ENCODE data around the gene CCDC39.

Gene CCDC39

DNA sequence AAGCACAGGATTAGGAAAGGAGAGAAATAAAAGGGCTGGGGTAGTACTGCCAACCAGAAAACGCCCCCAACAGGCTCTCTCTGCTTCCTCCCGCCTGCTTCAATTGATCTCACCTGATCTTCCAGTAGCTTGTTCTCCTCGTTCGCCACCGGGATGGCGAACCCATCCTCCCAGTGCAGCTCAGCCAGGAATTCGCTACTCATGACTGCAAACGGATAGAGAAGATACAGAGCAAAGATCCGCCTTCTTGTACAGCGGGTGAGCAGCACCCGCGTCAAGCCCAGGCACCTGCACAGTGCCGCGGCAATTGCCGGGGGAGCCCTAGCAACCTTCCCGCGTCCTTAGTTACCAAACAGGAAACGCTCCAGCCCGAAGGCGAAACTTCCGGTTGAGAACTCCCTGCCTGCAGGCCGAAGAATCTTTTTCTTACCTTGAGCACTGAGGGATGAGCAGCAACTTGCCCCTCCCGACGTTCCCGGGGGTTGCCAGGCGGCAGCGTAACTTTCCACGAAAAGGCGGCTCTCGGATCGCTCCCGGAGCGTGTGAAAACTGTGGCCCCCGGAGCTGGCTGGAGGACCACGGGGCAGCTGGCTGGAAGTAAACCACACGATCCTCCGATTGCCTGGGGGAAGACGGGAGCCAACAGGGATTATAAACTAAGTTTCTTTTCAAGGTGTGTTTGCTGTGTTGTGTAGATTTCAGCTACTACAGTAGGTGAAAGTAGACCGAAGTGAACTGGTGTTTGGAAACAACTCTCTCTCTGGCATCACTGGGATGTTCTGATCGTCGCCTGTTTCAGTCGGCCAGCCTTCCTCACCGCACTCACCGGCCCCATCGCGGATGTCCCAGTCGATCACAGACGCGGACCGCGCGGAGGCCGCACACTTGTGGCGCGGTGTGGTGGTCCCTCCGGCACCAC is at the start of gene CCDC39:
Gene CCDC39 (minus strand): TSS at position 312 of the 919 bp plus-strand sequence. CDS start 109 bp downstream, at position 203.
- Histone ChIP-seq H3K4me3 (peak within 1 kb of the TSS; percentile 38; the same call in 1 of the 2 replicates), H4K20me1 (no peaks in the 10 kb centered on the region), H3K4me2 (peak within 1 kb of the TSS; percentile 21), H3K9ac (no peak within 1 kb of the TSS), H3K27me3 (peaks cover 25% of the 10 kb centered on the region), H3K9me3 (peaks cover 12% of the 10 kb centered on the region), H3K4me1 (peaks cover 6% of the 10 kb centered on the region; the same call in 1 of the 2 replicates), H3K27ac (no peak within 1 kb of the TSS), H3K36me3 (no peaks in the 10 kb centered on the region)
- no peak for TF ChIP-seq Cebpa-rat (IDR thresholded peaks at IDR 0.05)

- Histone ChIP-seq H3K9ac (no peak overlapping the region), H3K27me3 (no peaks in the 10 kb centered on the region), H3K9me3 (no peaks in the 10 kb centered on the region), H3K4me3 (no peak overlapping the region), H3K27ac (no peak overlapping the region), H4K20me1 (no peaks in the 10 kb centered on the region), H3K4me2 (no peak overlapping the region), H3K4me1 (no peaks in the 10 kb centered on the region), H3K36me3 (no peaks in the 10 kb centered on the region)
- no peak for TF ChIP-seq Cebpa-rat (IDR thresholded peaks at IDR 0.05)
These were observed 40.7 kb upstream of the CCDC39 start for GRCh38 chr3:180720012-180720411.

- TF ChIP-seq Cebpa-rat (IDR thresholded peaks at IDR 0.05) = no peak
- H3K9ac ChIP-seq = no peak overlapping the region
- no peaks in the 10 kb centered on the region for H3K27me3 ChIP-seq
These were observed 28.6 kb upstream of the CCDC39 start for GRCh38 chr3:180707896-180708295.

DNA sequence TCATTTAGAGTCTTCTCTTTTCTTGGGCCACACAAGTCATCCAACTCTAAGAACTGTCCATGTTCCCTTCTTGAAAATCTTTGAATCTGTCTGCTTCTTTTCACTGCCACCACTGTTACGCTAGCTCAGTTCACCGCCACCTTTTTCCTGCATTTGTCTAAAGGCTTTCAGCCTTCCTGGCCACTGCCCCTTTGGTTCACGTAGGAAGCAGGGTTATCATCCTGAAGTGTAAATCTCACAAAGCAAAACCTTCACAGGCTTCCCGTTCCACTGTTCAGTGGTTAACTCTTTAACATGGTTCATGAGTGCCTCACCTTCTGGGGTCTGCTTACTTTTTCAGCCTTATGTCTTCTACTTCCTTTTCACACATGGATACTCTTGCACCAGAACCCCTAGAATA is 26.3 kb upstream of the CCDC39 start:
- Histone ChIP-seq H3K4me3 (no peak overlapping the region), H3K27ac (no peak overlapping the region), H3K27me3 (no peaks in the 10 kb centered on the region), H3K9ac (no peak overlapping the region), H3K4me2 (no peak overlapping the region), H3K4me1 (no peaks in the 10 kb centered on the region), H3K9me3 (no peaks in the 10 kb centered on the region), H3K36me3 (no peaks in the 10 kb centered on the region), H4K20me1 (no peaks in the 10 kb centered on the region)
- no peak for TF ChIP-seq Cebpa-rat (IDR thresholded peaks at IDR 0.05)

More at GRCh38 chr3:180707896-180708295, 28.6 kb upstream of the CCDC39 start:
- Histone ChIP-seq H3K36me3 (no peaks in the 10 kb centered on the region), H3K4me3 (no peak overlapping the region), H3K9me3 (no peaks in the 10 kb centered on the region), H4K20me1 (no peaks in the 10 kb centered on the region), H3K4me2 (no peak overlapping the region), H3K27ac (no peak overlapping the region), H3K4me1 (no peaks in the 10 kb centered on the region)

- Histone ChIP-seq H3K4me3 (no peak overlapping the region), H3K27me3 (no peaks in the 10 kb centered on the region), H3K9ac (no peak overlapping the region), H3K9me3 (no peaks in the 10 kb centered on the region), H3K27ac (no peak overlapping the region), H4K20me1 (no peaks in the 10 kb centered on the region), H3K36me3 (no peaks in the 10 kb centered on the region), H3K4me1 (no peaks in the 10 kb centered on the region), H3K4me2 (no peak overlapping the region)
- no peak for TF ChIP-seq Cebpa-rat (IDR thresholded peaks at IDR 0.05)
These were observed 25.2 kb upstream of the CCDC39 start for GRCh38 chr3:180704532-180704931.

GRCh38 chr3:180700941-180701340 is 21.7 kb upstream of the CCDC39 start:
- Histone ChIP-seq H3K4me2 (no peak overlapping the region), H3K4me1 (no peaks in the 10 kb centered on the region), H4K20me1 (no peaks in the 10 kb centered on the region), H3K27ac (no peak overlapping the region), H3K27me3 (no peaks in the 10 kb centered on the region), H3K4me3 (no peak overlapping the region), H3K9me3 (no peaks in the 10 kb centered on the region), H3K36me3 (no peaks in the 10 kb centered on the region), H3K9ac (no peak overlapping the region)
- no peak for TF ChIP-seq Cebpa-rat (IDR thresholded peaks at IDR 0.05)

DNA sequence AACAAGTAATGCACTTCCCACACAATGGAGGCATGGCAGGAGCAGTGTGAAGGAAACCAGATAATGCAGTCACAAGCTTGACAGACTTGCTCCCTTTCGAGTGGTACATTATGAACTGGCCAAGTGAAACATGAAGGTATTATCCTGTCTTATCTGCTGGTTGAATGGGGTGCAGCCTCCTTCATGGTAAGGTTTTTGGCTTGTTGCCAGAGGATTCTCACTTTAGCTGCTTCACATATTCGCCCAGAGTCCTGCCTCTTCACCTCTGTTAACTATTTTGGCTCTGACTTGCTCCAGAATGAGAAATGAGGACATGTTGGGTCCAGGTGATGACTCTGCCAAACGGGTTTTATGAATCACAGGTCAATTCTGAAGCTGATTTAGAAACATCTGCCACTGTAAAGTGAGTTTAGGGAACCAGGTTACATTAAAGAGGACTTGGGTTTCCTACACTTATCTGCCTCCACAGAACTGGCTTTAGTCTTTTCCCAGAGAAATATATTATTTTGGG is 19.5 kb upstream of the CCDC39 start:
- TF ChIP-seq Cebpa-rat (IDR thresholded peaks at IDR 0.05) = no peak
- H3K36me3 ChIP-seq = no peaks in the 10 kb centered on the region
- no peak overlapping the region for H3K27ac ChIP-seq
- H3K9ac ChIP-seq = no peak overlapping the region
- H3K4me3 ChIP-seq = no peak overlapping the region
- no peak overlapping the region for H3K4me2 ChIP-seq
- no peaks in the 10 kb centered on the region for H3K9me3 ChIP-seq
- no peaks in the 10 kb centered on the region for H4K20me1 ChIP-seq
- H3K4me1 ChIP-seq = no peaks in the 10 kb centered on the region
- H3K27me3 ChIP-seq = no peaks in the 10 kb centered on the region

GRCh38 chr3:180694321-180694720 is 15.0 kb upstream of the CCDC39 start:
- Histone ChIP-seq H3K4me3 (no peak overlapping the region), H3K27ac (no peak overlapping the region), H3K36me3 (no peaks in the 10 kb centered on the region), H3K9ac (no peak overlapping the region), H3K9me3 (no peaks in the 10 kb centered on the region), H4K20me1 (no peaks in the 10 kb centered on the region), H3K4me2 (no peak overlapping the region), H3K4me1 (no peaks in the 10 kb centered on the region), H3K27me3 (no peaks in the 10 kb centered on the region)
- TF ChIP-seq Cebpa-rat (IDR thresholded peaks at IDR 0.05) = no peak

DNA sequence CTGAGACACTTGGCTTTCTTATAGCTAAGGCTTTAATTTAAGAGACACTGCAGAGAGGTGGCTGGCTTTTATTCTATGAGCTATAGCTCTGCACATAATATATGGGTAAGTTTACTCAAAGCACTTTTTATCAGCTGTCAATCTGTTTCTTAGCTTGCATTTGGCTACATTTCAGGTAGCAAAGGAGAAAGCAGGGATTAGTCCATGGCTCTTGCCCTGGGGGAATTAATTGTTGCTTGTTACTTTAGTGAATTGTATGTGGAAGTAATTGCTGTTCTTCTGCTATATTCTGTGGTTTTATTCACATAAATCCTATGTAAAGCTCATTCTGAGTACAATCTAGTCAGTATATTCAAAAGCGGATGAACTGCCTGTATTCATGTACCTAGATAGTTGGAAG is 14.4 kb upstream of the CCDC39 start:
- Histone ChIP-seq H4K20me1 (no peaks in the 10 kb centered on the region), H3K36me3 (no peaks in the 10 kb centered on the region), H3K4me1 (no peaks in the 10 kb centered on the region), H3K9me3 (no peaks in the 10 kb centered on the region), H3K9ac (no peak overlapping the region), H3K4me2 (no peak overlapping the region), H3K27me3 (no peaks in the 10 kb centered on the region), H3K27ac (no peak overlapping the region), H3K4me3 (no peak overlapping the region)
- TF ChIP-seq Cebpa-rat (IDR thresholded peaks at IDR 0.05) = no peak

DNA sequence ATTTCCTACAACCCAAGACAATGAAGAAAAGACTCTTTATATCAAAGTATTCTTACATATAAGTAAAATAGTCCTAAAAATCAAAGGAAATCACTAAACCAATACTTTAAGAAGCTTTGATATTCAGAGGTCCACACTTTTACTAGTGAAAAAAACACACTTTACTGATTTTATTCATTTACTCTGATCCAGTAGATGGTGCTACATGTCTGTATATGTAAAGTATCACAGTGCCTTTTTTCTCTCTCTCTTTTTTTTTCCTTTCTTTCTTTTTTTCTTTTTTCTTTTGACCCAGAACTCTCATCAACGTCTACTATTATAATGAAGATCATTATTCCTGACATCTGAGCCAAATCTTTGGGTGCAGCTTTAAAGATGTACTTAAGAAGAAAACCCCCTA is 10.8 kb upstream of the CCDC39 start:
- Histone ChIP-seq H3K27ac (no peak overlapping the region), H3K9ac (no peak overlapping the region), H3K4me3 (no peak overlapping the region), H4K20me1 (no peaks in the 10 kb centered on the region), H3K36me3 (no peaks in the 10 kb centered on the region), H3K4me1 (no peaks in the 10 kb centered on the region), H3K27me3 (no peaks in the 10 kb centered on the region), H3K9me3 (no peaks in the 10 kb centered on the region), H3K4me2 (no peak overlapping the region)
- TF ChIP-seq Cebpa-rat (IDR thresholded peaks at IDR 0.05) = no peak
